Measurements from ENCODE around the gene CLUH.
A peak's percentile ranks its signal among the peaks of the same experiment; 100 is the strongest.

The CLUH gene

GRCh38 chr17:2711608-2712299, at the start of gene CLUH:
TSS of gene CLUH (minus strand) at chr17:2711764. CDS start at chr17:2711661, 103 bp downstream.
- DNase-seq = peak; percentile 91 to 95 (median 94)

- DNase-seq = no peak
These were observed 47.3 kb upstream of the CLUH start for GRCh38 chr17:2758870-2759269.

GRCh38 chr17:2755891-2756724, 44.5 kb upstream of the CLUH start:
- DNase-seq = no peak

- DNase-seq = no peak
These were observed 39.9 kb upstream of the CLUH start for GRCh38 chr17:2751491-2751890.

GRCh38 chr17:2750721-2751120, 39.2 kb upstream of the CLUH start:
- no peak for DNase-seq

GRCh38 chr17:2749784-2750181, 38.2 kb upstream of the CLUH start:
- peak; percentile 37 to 56 (median 44) for DNase-seq

GRCh38 chr17:2749058-2749783, 37.7 kb upstream of the CLUH start, which contains the start of gene CCDC92B:
TSS of gene CCDC92B (minus strand) at chr17:2749652. CDS start at chr17:2735145, 14,507 bp downstream.
- no peak for DNase-seq

- DNase-seq = no peak
These were observed 33.9 kb upstream of the CLUH start for GRCh38 chr17:2745317-2746037.

GRCh38 chr17:2737693-2738092, 26.1 kb upstream of the CLUH start:
- DNase-seq = no peak

GRCh38 chr17:2736956-2737355, 25.4 kb upstream of the CLUH start:
- DNase-seq = no peak

- DNase-seq = no peak
These were observed 24.3 kb upstream of the CLUH start for GRCh38 chr17:2735896-2736295.

- DNase-seq = no peak
These were observed 23.4 kb upstream of the CLUH start for GRCh38 chr17:2734939-2735338.

GRCh38 chr17:2731807-2732206, 20.2 kb upstream of the CLUH start:
- no peak for DNase-seq

GRCh38 chr17:2730764-2731353, 19.3 kb upstream of the CLUH start:
- no peak for DNase-seq

- no peak for DNase-seq
These were observed 13.2 kb upstream of the CLUH start for GRCh38 chr17:2724784-2725164.

GRCh38 chr17:2723997-2724783, 12.6 kb upstream of the CLUH start:
- no peak for DNase-seq

- DNase-seq = no peak
These were observed 12.0 kb upstream of the CLUH start for GRCh38 chr17:2723505-2723996.

GRCh38 chr17:2722611-2723010, 11.0 kb upstream of the CLUH start:
- DNase-seq = no peak

GRCh38 chr17:2721603-2722002, 10.0 kb upstream of the CLUH start:
- no peak for DNase-seq

- DNase-seq = no peak
These were observed 8.3 kb upstream of the CLUH start for GRCh38 chr17:2719861-2720260.

All from activated CD4-positive, CD25-positive, alpha-beta regulatory T cell (primary cell).